Neural progenitor cell (in vitro differentiated cells): Measurements from ENCODE around the gene NRG2. TPM values are rescaled to one million over a fixed set of nuclear protein-coding genes. Genes with fewer than 3 reads are reported as not detected.

Source experiments
- DNase-seq: peaks from one replicate; pipeline ENCODE4 v3.0.0-alpha.2; 2016; ENCODE audit warnings: low spot score
- H2AFZ ChIP-seq: fragments of 200-600 bp; sonication (generic); replicated peaks from 2 replicates; pipeline ENCODE4 v1.6.1; 2016; ENCODE audit warnings: antibody characterized with exemption
- H3F3A ChIP-seq: fragments of 200-600 bp; sonication (generic); 2 replicates; pipeline ENCODE4 v1.6.1; 2016; ENCODE audit warnings: antibody characterized with exemption, low read depth
- H3K27ac ChIP-seq: fragments of 200-600 bp; sonication (generic); 2 replicates; pipeline ENCODE4 v1.5.1; 2016; ENCODE audit warnings: mild to moderate bottlenecking
- H3K27me3 ChIP-seq: fragments of 200-600 bp; sonication (generic); 2 replicates; pipeline ENCODE4 v1.6.1; 2016; ENCODE audit warnings: mild to moderate bottlenecking, moderate library complexity
- H3K36me3 ChIP-seq: fragments of 200-600 bp; sonication (generic); 2 replicates; pipeline ENCODE4 v1.5.1; 2016
- H3K4me1 ChIP-seq: fragments of 200-600 bp; sonication (generic); 2 replicates; pipeline ENCODE4 v1.6.1; 2016; ENCODE audit warnings: mixed run types
- H3K4me2 ChIP-seq: fragments of 200-600 bp; sonication (generic); 2 replicates; pipeline ENCODE4 v1.6.1; 2016
- H3K4me3 ChIP-seq: fragments of 200-600 bp; sonication (generic); 2 replicates; pipeline ENCODE4 v1.5.1; 2016
- H3K79me2 ChIP-seq: fragments of 200-600 bp; sonication (generic); 2 replicates; pipeline ENCODE4 v1.6.1; 2016; ENCODE audit warnings: low read depth
- H3K9ac ChIP-seq: fragments of 200-600 bp; sonication (generic); 2 replicates; pipeline ENCODE4 v1.6.1; 2016
- H3K9me3 ChIP-seq: fragments of 200-600 bp; sonication (generic); 2 replicates; pipeline ENCODE4 v1.5.1; 2016; ENCODE audit warnings: low read depth
- H4K20me1 ChIP-seq: fragments of 200-600 bp; sonication (generic); 2 replicates; pipeline ENCODE4 v1.6.1; 2016; ENCODE audit warnings: low read depth
- H3K27ac Mint-ChIP-seq: 3 replicates; pipeline ENCODE4 v1.8.0; 2021; ENCODE audit warnings: mixed read lengths
- H3K27me3 Mint-ChIP-seq: 2 replicates; pipeline ENCODE4 v1.8.0; 2022; ENCODE audit warnings: low read depth, mild to moderate bottlenecking, inconsistent platforms, moderate library complexity, mixed read lengths; ENCODE audit not compliant: insufficient read depth
- H3K36me3 Mint-ChIP-seq: 3 replicates; pipeline ENCODE4 v1.8.0; 2021; ENCODE audit warnings: mixed read lengths
- H3K4me1 Mint-ChIP-seq: 3 replicates; pipeline ENCODE4 v1.8.0; 2021; ENCODE audit warnings: mixed read lengths
- H3K4me3 Mint-ChIP-seq: 3 replicates; pipeline ENCODE4 v1.8.0; 2021; ENCODE audit warnings: mild to moderate bottlenecking, moderate library complexity, mixed read lengths
- H3K9me3 Mint-ChIP-seq: 3 replicates; pipeline ENCODE4 v1.8.0; 2020; ENCODE audit warnings: mixed read lengths
- EZH2 ChIP-seq: fragments of 200-600 bp; sonication (generic); IDR thresholded peaks from 2 replicates; pipeline ENCODE4 v1.6.1; 2017; ENCODE audit warnings: antibody characterized with exemption, mild to moderate bottlenecking, moderate library complexity
- EZH2phosphoT487 ChIP-seq: fragments of 200-600 bp; sonication (generic); IDR thresholded peaks from 2 replicates; pipeline ENCODE4 v1.6.1; 2017; ENCODE audit warnings: antibody characterized with exemption
- total RNA-seq: library from RNA; depleted of rRNA; stranded (reverse); fragments of >200 nt; gene quantifications from 2 replicates; pipeline ENCODE4 v1.2.3, GENCODE V29; 2015; ENCODE audit warnings: low replicate concordance
- TF ChIP-seq, protein P1 (sequence below): fragments of 200-600 bp; sonication (generic); IDR thresholded peaks from 2 replicates; pipeline ENCODE4 v1.5.1; 2017; ENCODE audit warnings: antibody characterized with exemption, mild to moderate bottlenecking

Gene NRG2
- total RNA-seq, 1 donor from 2014 or later, result 0.13 TPM

DNA sequence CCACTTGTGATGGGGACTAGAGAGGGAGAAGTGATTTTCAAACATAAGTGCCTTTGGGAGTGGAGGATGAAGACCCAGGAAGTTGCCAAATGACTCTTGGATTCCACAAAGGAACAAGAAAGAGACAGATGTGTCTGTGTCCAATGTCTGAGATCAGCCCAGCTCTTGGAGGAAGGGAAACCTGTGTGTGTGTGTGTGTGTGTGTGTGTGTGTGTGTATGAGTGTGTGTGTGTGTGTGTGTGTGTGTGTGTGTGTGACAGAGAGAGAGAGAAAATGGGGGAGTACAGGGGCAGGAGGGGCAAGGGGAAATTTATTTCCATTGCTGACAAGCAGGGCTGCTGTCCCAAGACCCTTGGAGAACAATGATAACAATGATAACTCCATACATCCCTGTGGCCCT, 175.5 kb downstream of the NRG2 start:
- no peaks in the 10 kb centered on the region for H3K79me2 ChIP-seq
- Mint-ChIP-seq H3K36me3 (no peaks in the 10 kb centered on the region), H3K27me3 (peaks cover 7% of the 10 kb centered on the region), H3K27ac (no peak overlapping the region), H3K4me3 (no peak overlapping the region), H3K4me1 (no peaks in the 10 kb centered on the region), H3K9me3 (no peaks in the 10 kb centered on the region)
- no peak overlapping the region for H3K4me2 ChIP-seq
- H3F3A ChIP-seq, result peaks cover 7% of the 10 kb centered on the region
- no peak for DNase-seq
- no peak overlapping the region for H3K9ac ChIP-seq
- H3K27me3 ChIP-seq, result peaks cover 12% of the 10 kb centered on the region
- no peaks in the 10 kb centered on the region for H3K9me3 ChIP-seq
- H3K36me3 ChIP-seq, result no peaks in the 10 kb centered on the region
- no peak overlapping the region for H2AFZ ChIP-seq
- no peaks in the 10 kb centered on the region for H4K20me1 ChIP-seq
- peaks cover 4% of the 10 kb centered on the region for H3K4me1 ChIP-seq
- H3K27ac ChIP-seq, result no peak overlapping the region
- TF ChIP-seq, protein P1, sequence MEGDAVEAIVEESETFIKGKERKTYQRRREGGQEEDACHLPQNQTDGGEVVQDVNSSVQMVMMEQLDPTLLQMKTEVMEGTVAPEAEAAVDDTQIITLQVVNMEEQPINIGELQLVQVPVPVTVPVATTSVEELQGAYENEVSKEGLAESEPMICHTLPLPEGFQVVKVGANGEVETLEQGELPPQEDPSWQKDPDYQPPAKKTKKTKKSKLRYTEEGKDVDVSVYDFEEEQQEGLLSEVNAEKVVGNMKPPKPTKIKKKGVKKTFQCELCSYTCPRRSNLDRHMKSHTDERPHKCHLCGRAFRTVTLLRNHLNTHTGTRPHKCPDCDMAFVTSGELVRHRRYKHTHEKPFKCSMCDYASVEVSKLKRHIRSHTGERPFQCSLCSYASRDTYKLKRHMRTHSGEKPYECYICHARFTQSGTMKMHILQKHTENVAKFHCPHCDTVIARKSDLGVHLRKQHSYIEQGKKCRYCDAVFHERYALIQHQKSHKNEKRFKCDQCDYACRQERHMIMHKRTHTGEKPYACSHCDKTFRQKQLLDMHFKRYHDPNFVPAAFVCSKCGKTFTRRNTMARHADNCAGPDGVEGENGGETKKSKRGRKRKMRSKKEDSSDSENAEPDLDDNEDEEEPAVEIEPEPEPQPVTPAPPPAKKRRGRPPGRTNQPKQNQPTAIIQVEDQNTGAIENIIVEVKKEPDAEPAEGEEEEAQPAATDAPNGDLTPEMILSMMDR, result no peak
- no peak for TF ChIP-seq EZH2
- no peak for TF ChIP-seq EZH2phosphoT487
- no peak overlapping the region for H3K4me3 ChIP-seq

DNA sequence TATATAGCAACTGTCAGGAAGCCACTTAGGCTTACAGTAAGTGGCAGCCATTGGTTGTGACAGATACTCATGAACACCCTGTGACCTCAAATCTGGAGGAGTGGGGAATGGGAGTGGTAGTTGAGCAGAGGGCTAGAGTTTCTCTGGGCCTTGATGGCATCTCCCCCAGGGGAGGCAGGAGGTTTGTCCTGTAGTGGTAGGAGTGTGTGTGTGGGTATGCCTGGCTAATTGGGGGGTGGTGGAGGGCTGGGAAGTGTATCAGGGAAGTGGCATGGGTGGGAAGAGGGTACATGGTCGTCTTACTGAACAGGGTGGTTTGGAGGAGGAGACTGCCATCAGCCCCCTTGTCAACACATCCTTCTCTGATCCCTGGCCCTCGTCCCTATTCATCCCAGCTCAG, 176.0 kb downstream of the NRG2 start:
- Histone ChIP-seq H3F3A (peaks cover 7% of the 10 kb centered on the region), H2AFZ (no peak overlapping the region), H3K4me2 (no peak overlapping the region), H3K4me3 (no peak overlapping the region), H3K4me1 (peaks cover 4% of the 10 kb centered on the region), H3K27ac (no peak overlapping the region), H3K9me3 (no peaks in the 10 kb centered on the region), H3K36me3 (no peaks in the 10 kb centered on the region), H3K79me2 (no peaks in the 10 kb centered on the region), H3K9ac (no peak overlapping the region), H3K27me3 (peaks cover 12% of the 10 kb centered on the region), H4K20me1 (no peaks in the 10 kb centered on the region)
- no peak for DNase-seq
- peaks cover 7% of the 10 kb centered on the region for H3K27me3 Mint-ChIP-seq
- no peaks in the 10 kb centered on the region for H3K36me3 Mint-ChIP-seq
- TF ChIP-seq EZH2phosphoT487 (no peak), EZH2 (no peak)
- TF ChIP-seq, protein P1, result no peak
- H3K9me3 Mint-ChIP-seq, result no peaks in the 10 kb centered on the region
- H3K27ac Mint-ChIP-seq, result no peak overlapping the region
- H3K4me1 Mint-ChIP-seq, result no peaks in the 10 kb centered on the region
- no peak overlapping the region for H3K4me3 Mint-ChIP-seq

DNA sequence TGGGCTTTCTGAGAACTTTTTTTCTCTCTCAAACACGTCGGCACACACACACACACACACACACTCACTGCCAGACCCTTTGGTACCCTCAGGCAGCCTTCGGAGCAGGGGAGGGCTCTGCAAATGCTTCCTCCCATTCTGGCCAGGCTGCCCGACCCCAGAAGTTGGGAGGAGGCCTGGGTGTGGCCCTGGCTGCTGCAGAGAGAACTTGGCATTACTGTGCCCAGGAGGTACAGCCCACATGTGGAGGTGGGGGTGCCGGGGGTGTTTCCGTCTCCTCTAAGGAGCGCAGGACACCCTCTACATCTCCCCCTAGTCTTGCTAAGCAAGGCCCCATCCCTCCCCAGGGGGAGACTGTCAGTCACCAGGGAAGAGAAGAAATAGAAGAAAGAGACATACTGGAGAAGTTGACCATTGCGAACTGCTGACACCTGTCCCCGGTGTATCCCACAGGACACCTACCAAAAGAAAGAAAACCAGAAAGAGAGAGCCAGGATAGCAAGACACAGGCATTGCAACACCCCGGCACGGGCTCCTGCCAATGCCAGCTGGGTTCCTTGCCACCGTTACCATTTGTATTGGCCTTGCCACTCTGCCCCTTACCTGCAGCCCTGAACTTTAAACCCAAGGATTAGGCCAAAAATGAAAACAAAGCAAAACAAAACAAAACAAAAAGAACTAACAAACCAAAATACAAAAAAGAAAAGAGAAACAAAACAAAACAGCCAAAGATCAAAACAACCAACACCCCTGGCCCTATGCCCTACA, 178.2 kb downstream of the NRG2 start:
- peaks cover 12% of the 10 kb centered on the region for H3K27me3 Mint-ChIP-seq
- no peak for DNase-seq

More for the DNA sequence above, 178.2 kb downstream of the NRG2 start:
- Mint-ChIP-seq H3K36me3 (no peaks in the 10 kb centered on the region), H3K27ac (no peak overlapping the region), H3K4me3 (no peak overlapping the region), H3K4me1 (no peaks in the 10 kb centered on the region), H3K9me3 (no peaks in the 10 kb centered on the region)
- Histone ChIP-seq H3K4me3 (no peak overlapping the region), H3F3A (peaks cover 7% of the 10 kb centered on the region), H2AFZ (no peak overlapping the region), H3K4me2 (no peak overlapping the region), H3K27me3 (peaks cover 12% of the 10 kb centered on the region), H4K20me1 (no peaks in the 10 kb centered on the region), H3K79me2 (no peaks in the 10 kb centered on the region), H3K9ac (no peak overlapping the region), H3K4me1 (peaks cover 4% of the 10 kb centered on the region), H3K27ac (no peak overlapping the region), H3K36me3 (no peaks in the 10 kb centered on the region), H3K9me3 (no peaks in the 10 kb centered on the region)
- no peak for TF ChIP-seq EZH2phosphoT487
- no peak for TF ChIP-seq EZH2
- TF ChIP-seq, protein P1, result no peak
